SK-N-SH treated with all-trans-retinoic acid at 6 μM for 48 hours (cell line): ENCODE data around the gene DCHS2.

Experiments
- ATAC-seq: fragments of 200-7000 bp; cut with Tn5 transposase; 3 replicates; pipeline ENCODE4 v1.9.1; 2020; ENCODE audit warnings: mild to moderate bottlenecking, moderate library complexity
- ARNTL ChIP-seq: fragments of 450-650 bp; formaldehyde crosslinking; IDR thresholded peaks from 2 replicates; pipeline ENCODE4 v1.5.0; 2020; ENCODE audit warnings: low read depth, mild to moderate bottlenecking, moderate library complexity, borderline replicate concordance
- BACH2 ChIP-seq: fragments of 250-450 bp; sonication (Bioruptor Pico); IDR thresholded peaks from 2 replicates; pipeline ENCODE4 v1.9.0; 2021; ENCODE audit warnings: mild to moderate bottlenecking, borderline replicate concordance
- CSDC2 ChIP-seq: fragments of 250-450 bp; sonication (Bioruptor Pico); IDR thresholded peaks from 2 replicates; pipeline ENCODE4 v1.5.0; 2020; ENCODE audit warnings: mild to moderate bottlenecking, moderate library complexity
- ESRRG ChIP-seq: fragments of 250-450 bp; sonication (Bioruptor Pico); IDR thresholded peaks from 2 replicates; pipeline ENCODE4 v1.6.1; 2021; ENCODE audit warnings: mild to moderate bottlenecking
- GLIS3 ChIP-seq: fragments of 250-450 bp; sonication (Bioruptor Pico); IDR thresholded peaks from 2 replicates; pipeline ENCODE4 v1.5.0; 2020; ENCODE audit warnings: mild to moderate bottlenecking, moderate library complexity
- ISL1 ChIP-seq: fragments of 250-450 bp; sonication (Bioruptor Pico); IDR thresholded peaks from 2 replicates; pipeline ENCODE4 v2.1.2; 2022; ENCODE audit warnings: mild to moderate bottlenecking, moderate library complexity
- OSR1 ChIP-seq: fragments of 250-450 bp; sonication (Bioruptor Pico); IDR thresholded peaks from 2 replicates; pipeline ENCODE4 v1.8.0; 2022; ENCODE audit warnings: moderate library complexity, mild to moderate bottlenecking, inconsistent platforms
- PPARA ChIP-seq: fragments of 250-450 bp; sonication (Bioruptor Pico); IDR thresholded peaks from 2 replicates; pipeline ENCODE4 v1.5.0; 2020; ENCODE audit warnings: mild to moderate bottlenecking, borderline replicate concordance
- RARB ChIP-seq: fragments of 250-450 bp; sonication (Bioruptor Pico); IDR thresholded peaks from 2 replicates; pipeline ENCODE4 v1.8.0; 2021; ENCODE audit warnings: mild to moderate bottlenecking, moderate library complexity
- SNAI2 ChIP-seq: fragments of 250-450 bp; sonication (Bioruptor Pico); IDR thresholded peaks from 2 replicates; pipeline ENCODE4 v1.5.0; 2020; ENCODE audit warnings: mild to moderate bottlenecking, moderate library complexity
- TCF4 ChIP-seq: fragments of 250-450 bp; sonication (Bioruptor Pico); IDR thresholded peaks from 2 replicates; pipeline ENCODE4 v1.8.0; 2021; ENCODE audit warnings: mild to moderate bottlenecking, moderate library complexity, borderline replicate concordance
- TOX ChIP-seq: fragments of 250-450 bp; sonication (Bioruptor Pico); IDR thresholded peaks from 2 replicates; pipeline ENCODE4 v1.8.0; 2021; ENCODE audit warnings: mild to moderate bottlenecking, moderate library complexity, borderline replicate concordance
- ZC3H10 ChIP-seq: fragments of 250-450 bp; sonication (Bioruptor Pico); IDR thresholded peaks from 2 replicates; pipeline ENCODE4 v1.5.1; 2021; ENCODE audit warnings: mild to moderate bottlenecking, moderate library complexity
- ZFP30 ChIP-seq: fragments of 450-650 bp; formaldehyde crosslinking; IDR thresholded peaks from 2 replicates; pipeline ENCODE4 v1.5.0; 2022; ENCODE audit warnings: mild to moderate bottlenecking, moderate library complexity
- ZNF565 ChIP-seq: fragments of 450-650 bp; formaldehyde crosslinking; conservative IDR thresholded peaks from 2 replicates; pipeline ENCODE4 v1.5.0; 2020; ENCODE audit warnings: low read depth, mild to moderate bottlenecking, moderate library complexity
- ZNF70 ChIP-seq: fragments of 450-650 bp; formaldehyde crosslinking; IDR thresholded peaks from 2 replicates; pipeline ENCODE4 v1.5.0; 2020; ENCODE audit warnings: mild to moderate bottlenecking, moderate library complexity
- ZNF8 ChIP-seq: fragments of 450-650 bp; formaldehyde crosslinking; IDR thresholded peaks from 2 replicates; pipeline ENCODE4 v1.5.0; 2020; ENCODE audit warnings: mild to moderate bottlenecking, moderate library complexity
- TF ChIP-seq, protein P1 (sequence below): fragments of 250-450 bp; sonication (Bioruptor Pico); IDR thresholded peaks from 2 replicates; pipeline ENCODE4 v1.5.0; 2020; ENCODE audit warnings: mild to moderate bottlenecking, moderate library complexity
- TF ChIP-seq, protein P2 (sequence below): fragments of 250-450 bp; sonication (Bioruptor Pico); IDR thresholded peaks from 2 replicates; pipeline ENCODE4 v1.5.1; 2021; ENCODE audit warnings: mild to moderate bottlenecking, moderate library complexity
- TF ChIP-seq, protein P3 (sequence below): fragments of 250-450 bp; sonication (Bioruptor Pico); IDR thresholded peaks from 2 replicates; pipeline ENCODE4 v1.8.0; 2021; ENCODE audit warnings: low read depth, mild to moderate bottlenecking, moderate library complexity, borderline replicate concordance
- TF ChIP-seq, protein P4 (sequence below): fragments of 250-450 bp; sonication (Bioruptor Pico); IDR thresholded peaks from 2 replicates; pipeline ENCODE4 v1.8.0; 2020; ENCODE audit warnings: mild to moderate bottlenecking, moderate library complexity, borderline replicate concordance

DCHS2 gene

DNA sequence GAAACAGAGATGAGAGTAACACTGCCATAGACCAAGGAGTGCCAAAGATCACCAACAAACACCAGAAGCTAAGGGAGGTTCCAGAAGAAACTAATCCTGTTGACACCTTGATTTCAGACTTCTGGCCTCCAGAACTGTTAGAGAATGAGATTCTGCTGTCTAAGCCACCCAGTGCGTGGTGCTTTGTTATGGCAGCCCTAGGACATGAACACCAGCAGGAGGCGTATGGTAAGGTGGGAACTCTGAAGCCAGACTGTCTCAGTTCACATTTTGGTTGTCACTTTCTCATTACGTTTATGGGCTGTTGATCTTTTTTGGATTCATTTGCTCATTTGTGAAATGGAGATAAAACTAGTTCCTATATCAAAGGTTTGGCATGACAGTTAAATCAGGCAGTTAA lies 142.9 kb downstream of the DCHS2 start:
- TF ChIP-seq ZFP30 (CRISPR knock-in tag) (no peak), ISL1 (CRISPR knock-in tag) (no peak), ZNF565 (CRISPR knock-in tag) (no peak), TOX (no peak), OSR1 (CRISPR knock-in tag) (no peak), ESRRG (no peak), SNAI2 (CRISPR knock-in tag) (no peak), PPARA (no peak), ARNTL (CRISPR knock-in tag) (no peak), RARB (CRISPR knock-in tag) (no peak), GLIS3 (CRISPR knock-in tag) (no peak)
- TF ChIP-seq, protein P1, sequence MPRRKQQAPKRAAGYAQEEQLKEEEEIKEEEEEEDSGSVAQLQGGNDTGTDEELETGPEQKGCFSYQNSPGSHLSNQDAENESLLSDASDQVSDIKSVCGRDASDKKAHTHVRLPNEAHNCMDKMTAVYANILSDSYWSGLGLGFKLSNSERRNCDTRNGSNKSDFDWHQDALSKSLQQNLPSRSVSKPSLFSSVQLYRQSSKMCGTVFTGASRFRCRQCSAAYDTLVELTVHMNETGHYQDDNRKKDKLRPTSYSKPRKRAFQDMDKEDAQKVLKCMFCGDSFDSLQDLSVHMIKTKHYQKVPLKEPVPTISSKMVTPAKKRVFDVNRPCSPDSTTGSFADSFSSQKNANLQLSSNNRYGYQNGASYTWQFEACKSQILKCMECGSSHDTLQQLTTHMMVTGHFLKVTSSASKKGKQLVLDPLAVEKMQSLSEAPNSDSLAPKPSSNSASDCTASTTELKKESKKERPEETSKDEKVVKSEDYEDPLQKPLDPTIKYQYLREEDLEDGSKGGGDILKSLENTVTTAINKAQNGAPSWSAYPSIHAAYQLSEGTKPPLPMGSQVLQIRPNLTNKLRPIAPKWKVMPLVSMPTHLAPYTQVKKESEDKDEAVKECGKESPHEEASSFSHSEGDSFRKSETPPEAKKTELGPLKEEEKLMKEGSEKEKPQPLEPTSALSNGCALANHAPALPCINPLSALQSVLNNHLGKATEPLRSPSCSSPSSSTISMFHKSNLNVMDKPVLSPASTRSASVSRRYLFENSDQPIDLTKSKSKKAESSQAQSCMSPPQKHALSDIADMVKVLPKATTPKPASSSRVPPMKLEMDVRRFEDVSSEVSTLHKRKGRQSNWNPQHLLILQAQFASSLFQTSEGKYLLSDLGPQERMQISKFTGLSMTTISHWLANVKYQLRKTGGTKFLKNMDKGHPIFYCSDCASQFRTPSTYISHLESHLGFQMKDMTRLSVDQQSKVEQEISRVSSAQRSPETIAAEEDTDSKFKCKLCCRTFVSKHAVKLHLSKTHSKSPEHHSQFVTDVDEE (CRISPR knock-in tag) = no peak
- TF ChIP-seq, protein P2, sequence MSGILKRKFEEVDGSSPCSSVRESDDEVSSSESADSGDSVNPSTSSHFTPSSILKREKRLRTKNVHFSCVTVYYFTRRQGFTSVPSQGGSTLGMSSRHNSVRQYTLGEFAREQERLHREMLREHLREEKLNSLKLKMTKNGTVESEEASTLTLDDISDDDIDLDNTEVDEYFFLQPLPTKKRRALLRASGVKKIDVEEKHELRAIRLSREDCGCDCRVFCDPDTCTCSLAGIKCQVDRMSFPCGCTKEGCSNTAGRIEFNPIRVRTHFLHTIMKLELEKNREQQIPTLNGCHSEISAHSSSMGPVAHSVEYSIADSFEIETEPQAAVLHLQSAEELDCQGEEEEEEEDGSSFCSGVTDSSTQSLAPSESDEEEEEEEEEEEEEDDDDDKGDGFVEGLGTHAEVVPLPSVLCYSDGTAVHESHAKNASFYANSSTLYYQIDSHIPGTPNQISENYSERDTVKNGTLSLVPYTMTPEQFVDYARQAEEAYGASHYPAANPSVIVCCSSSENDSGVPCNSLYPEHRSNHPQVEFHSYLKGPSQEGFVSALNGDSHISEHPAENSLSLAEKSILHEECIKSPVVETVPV (CRISPR knock-in tag) = no peak
- TF ChIP-seq, protein P3, sequence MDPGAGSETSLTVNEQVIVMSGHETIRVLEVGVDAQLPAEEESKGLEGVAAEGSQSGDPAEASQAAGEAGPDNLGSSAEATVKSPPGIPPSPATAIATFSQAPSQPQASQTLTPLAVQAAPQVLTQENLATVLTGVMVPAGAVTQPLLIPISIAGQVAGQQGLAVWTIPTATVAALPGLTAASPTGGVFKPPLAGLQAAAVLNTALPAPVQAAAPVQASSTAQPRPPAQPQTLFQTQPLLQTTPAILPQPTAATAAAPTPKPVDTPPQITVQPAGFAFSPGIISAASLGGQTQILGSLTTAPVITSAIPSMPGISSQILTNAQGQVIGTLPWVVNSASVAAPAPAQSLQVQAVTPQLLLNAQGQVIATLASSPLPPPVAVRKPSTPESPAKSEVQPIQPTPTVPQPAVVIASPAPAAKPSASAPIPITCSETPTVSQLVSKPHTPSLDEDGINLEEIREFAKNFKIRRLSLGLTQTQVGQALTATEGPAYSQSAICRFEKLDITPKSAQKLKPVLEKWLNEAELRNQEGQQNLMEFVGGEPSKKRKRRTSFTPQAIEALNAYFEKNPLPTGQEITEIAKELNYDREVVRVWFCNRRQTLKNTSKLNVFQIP (CRISPR knock-in tag) = no peak
- TF ChIP-seq, all 23 proteins: peak for 0
- no peak for ATAC-seq

DNA sequence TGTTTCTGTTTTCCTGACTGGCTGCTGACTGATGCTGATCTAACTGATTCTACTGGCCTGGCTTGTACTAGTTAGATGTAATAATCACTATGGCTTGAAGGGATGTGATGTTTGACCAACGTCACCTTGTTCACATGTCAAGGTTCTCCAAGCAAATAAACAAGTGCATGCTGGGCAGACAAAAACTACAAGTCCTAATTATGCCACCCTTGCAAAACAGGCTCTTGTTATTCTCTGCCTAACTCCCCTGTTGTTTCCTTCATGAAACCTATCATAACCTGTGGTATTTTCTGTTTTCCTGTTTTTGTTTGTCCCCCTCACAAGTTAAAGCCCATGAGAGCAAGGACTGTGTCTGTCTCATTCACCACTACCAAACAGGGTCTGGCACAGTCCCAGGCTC lies 146.2 kb downstream of the DCHS2 start:
- TF ChIP-seq, protein P4, sequence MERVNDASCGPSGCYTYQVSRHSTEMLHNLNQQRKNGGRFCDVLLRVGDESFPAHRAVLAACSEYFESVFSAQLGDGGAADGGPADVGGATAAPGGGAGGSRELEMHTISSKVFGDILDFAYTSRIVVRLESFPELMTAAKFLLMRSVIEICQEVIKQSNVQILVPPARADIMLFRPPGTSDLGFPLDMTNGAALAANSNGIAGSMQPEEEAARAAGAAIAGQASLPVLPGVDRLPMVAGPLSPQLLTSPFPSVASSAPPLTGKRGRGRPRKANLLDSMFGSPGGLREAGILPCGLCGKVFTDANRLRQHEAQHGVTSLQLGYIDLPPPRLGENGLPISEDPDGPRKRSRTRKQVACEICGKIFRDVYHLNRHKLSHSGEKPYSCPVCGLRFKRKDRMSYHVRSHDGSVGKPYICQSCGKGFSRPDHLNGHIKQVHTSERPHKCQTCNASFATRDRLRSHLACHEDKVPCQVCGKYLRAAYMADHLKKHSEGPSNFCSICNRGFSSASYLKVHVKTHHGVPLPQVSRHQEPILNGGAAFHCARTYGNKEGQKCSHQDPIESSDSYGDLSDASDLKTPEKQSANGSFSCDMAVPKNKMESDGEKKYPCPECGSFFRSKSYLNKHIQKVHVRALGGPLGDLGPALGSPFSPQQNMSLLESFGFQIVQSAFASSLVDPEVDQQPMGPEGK (CRISPR knock-in tag) = no peak
- TF ChIP-seq, protein P2 (CRISPR knock-in tag) = no peak
- TF ChIP-seq BACH2 (no peak), GLIS3 (CRISPR knock-in tag) (no peak), ZNF70 (CRISPR knock-in tag) (no peak)
- no peak for ATAC-seq

DNA sequence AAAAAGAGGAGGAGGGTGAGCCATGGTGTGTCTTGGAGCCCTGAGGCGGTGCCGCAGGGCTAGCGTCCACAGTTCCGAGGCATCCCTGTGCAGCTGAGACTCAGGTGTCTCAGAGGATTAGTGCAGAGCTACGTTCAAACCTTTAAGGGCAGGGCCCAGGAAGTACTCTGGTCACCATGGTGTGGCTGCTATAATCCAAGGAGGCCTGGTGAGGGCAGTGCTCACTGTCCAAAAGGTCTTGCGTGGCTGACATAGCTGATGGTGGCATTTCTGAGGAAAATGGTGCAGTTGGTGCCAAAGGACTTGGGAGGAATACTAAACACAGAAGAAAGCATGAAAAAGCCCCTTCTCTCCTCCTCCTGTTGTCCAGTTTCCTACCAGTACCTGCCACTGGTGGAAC lies 146.9 kb downstream of the DCHS2 start:
- ATAC-seq = no peak
- no peak for TF ChIP-seq CSDC2 (CRISPR knock-in tag)
- TF ChIP-seq SNAI2 (CRISPR knock-in tag) = no peak
- TF ChIP-seq ESRRG = no peak
- no peak for TF ChIP-seq ZNF565 (CRISPR knock-in tag)
- TF ChIP-seq GLIS3 (CRISPR knock-in tag) = no peak
- TF ChIP-seq, protein P4 (CRISPR knock-in tag) = no peak
- TF ChIP-seq ZNF8 (CRISPR knock-in tag) = no peak
- TF ChIP-seq, protein P3 (CRISPR knock-in tag) = no peak
- no peak for TF ChIP-seq OSR1 (CRISPR knock-in tag)
- TF ChIP-seq, protein P2 (CRISPR knock-in tag) = no peak
- no peak for TF ChIP-seq ZC3H10 (CRISPR knock-in tag)
- TF ChIP-seq ZNF70 (CRISPR knock-in tag) = no peak
- TF ChIP-seq TCF4 = no peak
- TF ChIP-seq ARNTL (CRISPR knock-in tag) = no peak
